Naive thymus-derived CD4-positive, alpha-beta T cell (primary cell): ENCODE data around the gene PTPRA. TPM values are rescaled to one million over a fixed set of nuclear protein-coding genes. Genes with fewer than 3 reads are reported as not detected.

Experiments used
- ATAC-seq: fragments of 150-1000 bp; cut with Tn5 transposase; 2 replicates; pipeline ENCODE4 v1.10.0; 2021; ENCODE audit warnings: mild to moderate bottlenecking, moderate library complexity
- CTCF ChIA-PET: fragments of 350-600 bp; sonication (Branson Sonifier 250); formaldehyde crosslinking; loops from one replicate; lab custom pipeline; 2021; ENCODE audit warnings: antibody characterized with exemption; lab: Charles Lee
- POLR2A ChIA-PET: fragments of 350-600 bp; sonication (Branson Sonifier 250); formaldehyde crosslinking; loops from one replicate; lab custom pipeline; 2021; ENCODE audit warnings: antibody characterized with exemption, inconsistent platforms; lab: Charles Lee
- DNase-seq, 9 donors: peaks; one replicate each; pipeline versions ENCODE4 v3.0.0 to v3.0.0-alpha.2; 2020 to 2022; ENCODE audit warnings: mixed read lengths in 1 of 9
- H3K27ac ChIP-seq: one replicate; pipeline ENCODE4 v1.7.0; 2013; ENCODE audit warnings: mild to moderate bottlenecking, low read depth, low read length, moderate library complexity
- H3K27me3 ChIP-seq, 2 donors: one replicate each; pipeline ENCODE4 v1.7.0; 2013; ENCODE audit warnings: low read length in 2 of 2, mild to moderate bottlenecking in 2 of 2, moderate library complexity in 2 of 2; ENCODE audit not compliant: control insufficient read depth in 2 of 2, insufficient read depth in 2 of 2
- H3K36me3 ChIP-seq, 3 experiments: 1 replicate in 2 of 3; 2 replicates in 1 of 3; pipeline ENCODE4 v1.7.0; 2013; ENCODE audit warnings: low read length in 3 of 3, mild to moderate bottlenecking in 3 of 3, moderate library complexity in 1 of 3; ENCODE audit not compliant: insufficient read depth in 3 of 3, control insufficient read depth in 2 of 3
- H3K4me1 ChIP-seq, 2 donors: one replicate each; pipeline ENCODE4 v1.7.0; 2013; ENCODE audit warnings: low read length in 2 of 2, mild to moderate bottlenecking in 2 of 2, moderate library complexity in 1 of 2; ENCODE audit not compliant: control insufficient read depth in 2 of 2, insufficient read depth in 2 of 2
- H3K4me3 ChIP-seq: 2 replicates; pipeline ENCODE4 v1.7.0; 2013; ENCODE audit warnings: mild to moderate bottlenecking, low read length
- H3K9me3 ChIP-seq, 3 experiments: 1 replicate in 2 of 3; 2 replicates in 1 of 3; pipeline ENCODE4 v1.7.0; 2013; ENCODE audit warnings: low read length in 3 of 3; ENCODE audit not compliant: control insufficient read depth in 2 of 3
- H3K27ac Mint-ChIP-seq, 9 donors: one replicate each; pipeline ENCODE4 v1.8.0; 2020 to 2022; ENCODE audit warnings: mixed read lengths in 9 of 9, mild to moderate bottlenecking in 8 of 9, moderate library complexity in 5 of 9, inconsistent platforms in 2 of 9
- H3K27me3 Mint-ChIP-seq, 5 donors: one replicate each; pipeline ENCODE4 v1.8.0; 2021 to 2022; ENCODE audit warnings: mixed read lengths in 5 of 5, mild to moderate bottlenecking in 1 of 5
- H3K36me3 Mint-ChIP-seq, 5 donors: one replicate each; pipeline ENCODE4 v1.8.0; 2020 to 2022; ENCODE audit warnings: mixed read lengths in 5 of 5, mild to moderate bottlenecking in 3 of 5, inconsistent platforms in 1 of 5
- H3K4me1 Mint-ChIP-seq, 7 donors: one replicate each; pipeline ENCODE4 v1.8.0; 2020 to 2022; ENCODE audit warnings: mixed read lengths in 7 of 7, mild to moderate bottlenecking in 3 of 7, inconsistent platforms in 1 of 7
- H3K4me3 Mint-ChIP-seq, 10 donors: one replicate each; pipeline ENCODE4 v1.8.0; 2020 to 2022; ENCODE audit warnings: mild to moderate bottlenecking in 10 of 10, mixed read lengths in 10 of 10, moderate library complexity in 6 of 10, inconsistent platforms in 2 of 10
- H3K9me3 Mint-ChIP-seq, 11 donors: one replicate each; pipeline ENCODE4 v1.8.0; 2020 to 2022; ENCODE audit warnings: mixed read lengths in 11 of 11, mild to moderate bottlenecking in 4 of 11, inconsistent platforms in 1 of 11, moderate library complexity in 1 of 11
- intact Hi-C, 2 donors: fragments of 100-400 bp; cut with micrococcal nuclease; formaldehyde crosslinking; loops; one replicate each; pipeline ENCODE4 v1.15.1; 2023
- polyA plus RNA-seq, 2 donors: library from polyadenylated mRNA; unstranded; fragments of 300-500 nt; fragmentation: Illumina TruSeq; gene quantifications; one replicate each; pipeline ENCODE4 v1.2.3, GENCODE V29; 2021
- total RNA-seq, 6 experiments: library from RNA in 5 of 6; stranded (reverse) in 5 of 6; gene quantifications; 1 replicate in 5 of 6; 2 replicates in 1 of 6; pipeline ENCODE4 v1.2.3 and lab custom pipeline; 2021 to 2026

PTPRA gene
- total and polyA plus RNA-seq, 7 experiments from 2014 or later = 27.5 to 86.6 (median 78.2) TPM

DNA sequence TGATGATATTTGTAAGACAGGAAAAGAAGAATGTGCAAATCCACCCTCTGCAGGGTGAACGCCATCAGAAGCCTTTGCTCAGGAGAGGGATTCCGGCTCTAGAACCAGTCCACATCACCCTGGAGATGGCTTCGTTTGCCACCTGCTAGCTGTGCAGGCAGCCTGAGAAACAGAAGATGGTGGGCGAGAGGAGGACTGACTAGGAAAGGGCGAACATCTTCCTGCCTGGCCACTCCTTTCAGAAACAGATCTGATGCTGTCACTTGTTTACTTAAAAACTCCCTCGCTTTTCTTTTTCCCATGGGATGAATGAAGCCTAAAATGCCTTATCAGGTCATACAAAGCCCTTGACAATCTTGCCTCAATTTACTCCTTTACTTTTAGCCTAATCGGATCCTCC lies 1.2 kb downstream of the PTPRA start:
- Mint-ChIP-seq H3K27ac (peak overlapping the region; percentile 52 to 95 (median 71)), H3K9me3 (no peaks in the 10 kb centered on the region), H3K36me3 (peaks cover 0 to 17% (median 3%) of the 10 kb centered on the region in 5 donors), H3K4me1 (peaks cover 37 to 53% (median 49%) of the 10 kb centered on the region in 7 donors), H3K27me3 (no peaks in the 10 kb centered on the region), H3K4me3 (peak overlapping the region; percentile 84 to 94 (median 90))
- H3K4me3 ChIP-seq = peak overlapping the region; percentile 80
- CTCF ChIA-PET = no interaction called here
- DNase-seq (no peak), ATAC-seq (no peak)
- no peaks in the 10 kb centered on the region for H3K36me3 ChIP-seq
- POLR2A ChIA-PET = interaction anchor here (0.6 to 1.0 kb wide), 2 partner anchors 31 to 39 kb away, joined by 3 read pairs; no protein-coding TSS in a partner anchor
- intact Hi-C loops = loop anchor here in 1 of 2 donors (5.0 to 10.0 kb wide), 4 partner anchors 50 to 350 kb away; partner anchors contain the start of genes FASTKD5 and UBOX5
- H3K9me3 ChIP-seq = no peaks in the 10 kb centered on the region
- H3K4me1 ChIP-seq = peaks cover 25% of the 10 kb centered on the region in 2 donors
- H3K27me3 ChIP-seq = no peaks in the 10 kb centered on the region
- peak overlapping the region; percentile 71 for H3K27ac ChIP-seq

DNA sequence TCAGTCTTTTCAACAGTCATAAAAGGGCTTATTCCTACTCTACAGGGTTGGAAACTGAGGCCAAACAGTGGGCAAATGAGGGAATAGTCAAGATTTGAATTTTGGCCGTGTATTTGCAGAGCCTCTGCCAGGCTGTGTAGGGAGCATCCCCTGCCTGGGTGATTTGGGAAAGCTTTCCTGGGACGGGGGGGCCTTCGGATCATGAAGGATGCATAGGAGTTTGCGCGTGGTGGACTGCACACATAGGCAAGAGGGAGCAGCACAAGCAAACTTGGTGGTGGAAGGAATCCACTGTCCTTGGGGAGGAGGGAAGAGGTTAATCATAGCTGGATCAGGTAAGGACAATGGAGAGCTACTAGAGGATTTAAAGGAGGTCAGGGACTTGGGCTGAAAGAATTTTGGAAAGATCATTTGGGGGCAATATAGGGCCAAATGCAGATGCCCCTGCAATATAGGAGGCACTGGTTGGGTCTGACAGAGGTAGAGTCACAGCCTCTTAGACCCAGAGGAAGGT lies 2.5 kb downstream of the PTPRA start:
- Histone ChIP-seq H3K4me3 (no peak overlapping the region), H3K27me3 (no peaks in the 10 kb centered on the region), H3K36me3 (no peaks in the 10 kb centered on the region), H3K9me3 (no peaks in the 10 kb centered on the region), H3K4me1 (peaks cover 25% of the 10 kb centered on the region in 2 donors), H3K27ac (no peak overlapping the region)
- Mint-ChIP-seq H3K9me3 (no peaks in the 10 kb centered on the region), H3K4me1 (peaks cover 49 to 65% (median 56%) of the 10 kb centered on the region in 7 donors), H3K27ac (peak overlapping the region in 2 of 9 donors; percentile 6 to 44), H3K27me3 (no peaks in the 10 kb centered on the region), H3K4me3 (peak overlapping the region; percentile 26 to 92 (median 80)), H3K36me3 (peaks cover 0 to 17% (median 3%) of the 10 kb centered on the region in 5 donors)
- no peak for ATAC-seq
- intact Hi-C loops = loop anchor here in 1 of 2 donors (10.0 kb wide), 3 partner anchors 51 to 351 kb away; partner anchors contain the start of genes FASTKD5 and UBOX5
- ChIA-PET CTCF (no interaction called here), POLR2A (interaction anchor here (0.5 kb wide), 1 partner anchor 14 kb away, joined by 4 read pairs; no protein-coding TSS in a partner anchor)
- no peak for DNase-seq

DNA sequence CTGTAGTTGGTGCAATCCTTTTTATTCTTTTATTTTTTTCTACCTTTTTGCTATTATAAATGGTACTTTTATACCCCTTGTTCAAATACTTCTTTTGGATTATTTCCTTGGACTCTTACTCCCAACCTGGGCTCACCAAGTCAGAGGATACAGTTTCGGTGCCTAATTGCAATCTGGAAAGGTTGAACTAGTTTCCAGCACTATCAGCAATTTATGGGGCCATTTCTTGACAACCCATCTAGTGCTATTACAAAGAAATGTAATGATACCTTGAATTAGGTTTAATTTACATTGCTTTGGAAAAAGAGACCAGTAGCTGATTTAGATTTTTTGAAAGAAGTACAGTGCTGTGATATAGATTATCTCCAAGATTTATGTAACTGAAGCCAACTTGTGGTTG lies 5.2 kb downstream of the PTPRA start:
- Mint-ChIP-seq H3K27ac (peak overlapping the region in 3 of 9 donors; percentile 3 to 56 (median 47)), H3K4me1 (peaks cover 35 to 70% (median 62%) of the 10 kb centered on the region in 7 donors), H3K9me3 (no peaks in the 10 kb centered on the region), H3K27me3 (no peaks in the 10 kb centered on the region), H3K4me3 (peak overlapping the region in 2 of 10 donors; percentile 7 to 41), H3K36me3 (peaks cover 0 to 22% (median 3%) of the 10 kb centered on the region in 5 donors)
- Histone ChIP-seq H3K4me3 (no peak overlapping the region), H3K4me1 (peaks cover 21 to 30% of the 10 kb centered on the region in 2 donors), H3K9me3 (no peaks in the 10 kb centered on the region), H3K27ac (no peak overlapping the region), H3K27me3 (no peaks in the 10 kb centered on the region), H3K36me3 (no peaks in the 10 kb centered on the region)
- CTCF ChIA-PET = interaction anchor here (0.5 kb wide), 1 partner anchor 174 kb away, joined by 3 read pairs; no protein-coding TSS in a partner anchor
- DNase-seq (no peak), ATAC-seq (no peak)
- POLR2A ChIA-PET = no interaction called here
- intact Hi-C loops = loop anchor here in 1 of 2 donors (10.0 kb wide), 3 partner anchors 54 to 354 kb away; partner anchors contain the start of genes FASTKD5 and UBOX5

DNA sequence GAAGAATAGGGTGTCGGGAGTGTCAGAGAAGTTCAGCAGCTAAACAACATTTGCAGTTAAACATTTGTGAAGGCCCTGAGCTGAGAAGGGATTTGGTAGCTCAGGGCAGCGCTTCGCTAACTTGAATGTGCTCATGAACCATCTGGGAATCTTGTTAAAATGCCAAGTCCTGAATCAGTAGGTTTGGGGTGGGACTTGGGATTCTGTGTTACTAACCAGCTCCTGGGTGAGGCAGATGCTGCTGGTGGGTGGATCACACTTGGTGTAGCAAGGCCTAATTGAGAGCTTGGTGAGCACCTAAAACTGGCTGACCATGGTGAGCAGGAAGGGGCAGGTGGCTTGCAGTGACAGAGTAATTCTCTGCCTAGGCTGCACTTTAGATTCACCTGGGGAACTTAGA lies 5.9 kb downstream of the PTPRA start:
- DNase-seq (no peak), ATAC-seq (no peak)
- no peak overlapping the region for H3K4me3 ChIP-seq
- no peaks in the 10 kb centered on the region for H3K9me3 ChIP-seq
- Mint-ChIP-seq H3K27ac (peak overlapping the region in 2 of 9 donors; percentile 3 to 56), H3K36me3 (peaks cover 3 to 22% (median 4%) of the 10 kb centered on the region in 5 donors), H3K4me1 (peaks cover 41 to 76% (median 68%) of the 10 kb centered on the region in 7 donors), H3K27me3 (no peaks in the 10 kb centered on the region), H3K4me3 (peak overlapping the region in 1 of 10 donors; percentile 41), H3K9me3 (no peaks in the 10 kb centered on the region)
- H3K4me1 ChIP-seq = peaks cover 21 to 30% of the 10 kb centered on the region in 2 donors
- H3K36me3 ChIP-seq = no peaks in the 10 kb centered on the region
- no peaks in the 10 kb centered on the region for H3K27me3 ChIP-seq
- intact Hi-C loops = loop anchor here in 1 of 2 donors (10.0 kb wide), 3 partner anchors 54 to 354 kb away; partner anchors contain the start of genes FASTKD5 and UBOX5
- ChIA-PET POLR2A (no interaction called here), CTCF (interaction anchor here (0.5 kb wide), 1 partner anchor 175 kb away, joined by 3 read pairs; no protein-coding TSS in a partner anchor)
- H3K27ac ChIP-seq = no peak overlapping the region

DNA sequence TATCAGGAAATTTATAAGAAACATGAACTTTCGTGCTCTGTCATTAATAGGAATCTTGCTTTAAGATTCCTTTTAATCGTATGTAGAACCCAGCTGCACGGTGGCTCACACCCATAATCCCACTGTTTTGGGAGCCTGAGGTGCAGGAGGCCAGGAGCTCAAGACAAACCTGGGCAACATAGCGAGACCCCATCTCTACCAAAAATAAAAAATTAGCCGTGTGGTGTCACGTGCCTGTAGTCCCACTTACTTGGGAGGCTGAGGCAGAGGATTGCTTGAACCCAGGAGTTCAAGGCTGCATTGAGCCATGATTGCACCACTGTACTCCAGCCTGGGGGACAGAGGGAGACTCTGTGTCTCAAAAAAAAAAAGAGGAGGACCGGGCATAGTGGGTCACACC lies 7.4 kb downstream of the PTPRA start:
- DNase-seq (no peak), ATAC-seq (no peak)
- H3K36me3 Mint-ChIP-seq = peaks cover 3 to 26% (median 4%) of the 10 kb centered on the region in 5 donors
- H3K4me1 Mint-ChIP-seq = peaks cover 41 to 76% (median 68%) of the 10 kb centered on the region in 7 donors
- CTCF ChIA-PET = interaction anchor here (0.7 kb wide), 1 partner anchor 689 kb away, joined by 3 read pairs; no protein-coding TSS in a partner anchor
- intact Hi-C loops = no loop called here
- no peak overlapping the region for H3K27ac ChIP-seq
- H3K27me3 Mint-ChIP-seq = no peaks in the 10 kb centered on the region
- no peak overlapping the region for H3K27ac Mint-ChIP-seq
- H3K27me3 ChIP-seq = no peaks in the 10 kb centered on the region
- H3K4me3 Mint-ChIP-seq = no peak overlapping the region
- no peak overlapping the region for H3K4me3 ChIP-seq
- H3K4me1 ChIP-seq = peaks cover 8 to 22% of the 10 kb centered on the region in 2 donors
- no peaks in the 10 kb centered on the region for H3K9me3 ChIP-seq
- POLR2A ChIA-PET = interaction anchor here (0.9 kb wide), 1 partner anchor 37 kb away, joined by 4 read pairs; no protein-coding TSS in a partner anchor
- H3K36me3 ChIP-seq = no peaks in the 10 kb centered on the region
- H3K9me3 Mint-ChIP-seq = no peaks in the 10 kb centered on the region

DNA sequence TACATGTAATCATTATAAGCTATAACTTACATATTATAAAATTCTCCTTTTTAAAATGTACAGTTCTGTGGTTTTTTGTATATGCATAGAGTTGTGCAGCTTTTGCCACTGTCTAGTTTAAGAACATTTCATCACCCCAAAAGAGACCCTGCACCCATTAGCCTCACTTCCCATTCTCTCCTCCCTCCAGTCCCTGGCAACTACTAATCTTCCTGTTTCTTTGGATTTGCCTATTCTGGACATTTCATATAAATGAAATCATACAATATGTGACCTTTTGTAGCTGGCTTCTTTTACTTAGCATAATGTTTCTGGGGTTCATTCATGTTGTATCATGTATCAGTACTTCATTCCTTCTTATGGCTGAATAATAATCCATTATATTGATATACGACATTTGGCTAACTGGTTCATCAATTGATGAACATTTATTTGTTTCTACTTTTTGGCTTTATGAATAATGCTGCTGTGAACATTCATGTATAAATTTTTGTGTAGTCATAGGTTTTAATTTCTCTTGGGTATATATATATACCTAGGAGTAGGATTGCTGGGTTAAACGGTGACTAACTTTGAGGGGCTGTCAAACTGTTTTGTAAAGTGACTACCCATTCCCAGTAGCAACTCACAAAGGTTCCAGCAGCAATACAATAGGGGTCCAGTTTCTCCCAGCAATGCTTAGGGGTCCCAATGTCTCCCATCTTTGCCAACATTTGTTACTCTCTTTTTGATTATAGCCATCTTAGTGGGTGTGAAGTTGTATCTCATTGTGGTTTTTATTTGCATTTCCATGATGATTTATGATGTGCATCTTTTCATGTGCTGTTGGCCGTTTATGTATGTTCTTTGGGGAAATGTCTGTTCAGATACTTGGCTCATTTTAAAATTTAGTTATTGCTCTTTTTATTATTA lies 10.7 kb downstream of the PTPRA start:
- Mint-ChIP-seq H3K36me3 (peaks cover 0 to 18% (median 4%) of the 10 kb centered on the region in 5 donors), H3K4me1 (peaks cover 35 to 81% (median 69%) of the 10 kb centered on the region in 7 donors), H3K27me3 (no peaks in the 10 kb centered on the region), H3K9me3 (no peaks in the 10 kb centered on the region), H3K27ac (peak overlapping the region in 1 of 9 donors; percentile 29), H3K4me3 (peak overlapping the region in 5 of 10 donors; percentile 1 to 40 (median 39))
- peaks cover 3 to 30% of the 10 kb centered on the region in 2 donors for H3K4me1 ChIP-seq
- no peaks in the 10 kb centered on the region for H3K36me3 ChIP-seq
- ChIA-PET POLR2A (interaction anchor here (1.3 kb wide), 1 partner anchor 20 kb away, joined by 3 read pairs; no protein-coding TSS in a partner anchor), CTCF (interaction anchor here (0.6 to 1.0 kb wide), 2 partner anchors 39 to 47 kb away, joined by 3 to 4 read pairs; no protein-coding TSS in a partner anchor)
- no peak overlapping the region for H3K4me3 ChIP-seq
- no peaks in the 10 kb centered on the region for H3K27me3 ChIP-seq
- H3K9me3 ChIP-seq = no peaks in the 10 kb centered on the region
- no peak for ATAC-seq
- DNase-seq = no peak
- intact Hi-C loops = no loop called here
- H3K27ac ChIP-seq = no peak overlapping the region
